HEK293T (cell line): Measurements from ENCODE around the gene TMEM130.
"Not testable (repeated sequence)": the region's sequence is repeated elsewhere in the genome, so short reads cannot be mapped to it uniquely, and the experiment has no call there.

Experiments used
- ARNT ChIP-seq: fragments of 450-650 bp; IDR thresholded peaks from 2 replicates; pipeline ENCODE4 v1.6.1; 2017; ENCODE audit warnings: mild to moderate bottlenecking
- CTBP1 ChIP-seq: fragments of 450-650 bp; IDR thresholded peaks from 2 replicates; pipeline ENCODE4 v1.6.1; 2016; ENCODE audit warnings: borderline replicate concordance
- ELF4 ChIP-seq: fragments of 450-650 bp; IDR thresholded peaks from 2 replicates; pipeline ENCODE4 v1.6.1; 2017; ENCODE audit warnings: antibody characterized with exemption
- FOXK2 ChIP-seq: fragments of 450-650 bp; IDR thresholded peaks from 2 replicates; pipeline ENCODE4 v1.6.1; 2016; ENCODE audit warnings: mild to moderate bottlenecking
- FOXM1 ChIP-seq: fragments of 450-650 bp; IDR thresholded peaks from 2 replicates; pipeline ENCODE4 v1.6.1; 2017; ENCODE audit warnings: mild to moderate bottlenecking, borderline replicate concordance
- SUZ12 ChIP-seq: fragments of 450-650 bp; IDR thresholded peaks from 2 replicates; pipeline ENCODE4 v1.6.1; 2016; ENCODE audit warnings: mild to moderate bottlenecking
- ZNF384 ChIP-seq: fragments of 450-650 bp; IDR thresholded peaks from 2 replicates; pipeline ENCODE4 v1.6.1; 2016

GRCh38 chr7:98873610-98874009 lies 3.8 kb upstream of the TMEM130 start:
- TF ChIP-seq ZNF384, FOXM1, SUZ12, FOXK2, ARNT, ELF4, CTBP1: not testable (repeated sequence)
